Thyroid gland (tissue), 4 donors: ENCODE data around the gene EHD4. TPM values are rescaled to one million over a fixed set of nuclear protein-coding genes. Genes with fewer than 3 reads are reported as not detected.

ENCODE experiments used
- DNase-seq, 2 donors: peaks; one replicate each; pipeline ENCODE4 v3.0.0-alpha.2; 2019
- H3K27ac ChIP-seq, 3 donors: fragments of 200-600 bp; sonication (generic); 1 replicate in 2 of 3; 2 replicates in 1 of 3; pipeline ENCODE4 v1.5.1; 2016 to 2019; ENCODE audit warnings: mild to moderate bottlenecking in 1 of 3, moderate library complexity in 1 of 3
- H3K27me3 ChIP-seq: fragments of 200-600 bp; sonication (generic); one replicate; pipeline ENCODE4 v1.5.1; 2019
- H3K36me3 ChIP-seq, 2 donors: fragments of 200-600 bp; sonication (generic); one replicate each; pipeline ENCODE4 v1.5.1; 2016 to 2019
- H3K4me1 ChIP-seq, 2 donors: fragments of 200-600 bp; sonication (generic); one replicate each; pipeline ENCODE4 v1.5.1; 2017 to 2019
- H3K4me3 ChIP-seq, 3 donors: fragments of 200-600 bp; sonication (generic); replicated peaks in 1 of 3; 1 replicate in 2 of 3; 2 replicates in 1 of 3; pipeline ENCODE4 v1.5.1; 2016; ENCODE audit warnings: mild to moderate bottlenecking in 1 of 3
- H3K9me3 ChIP-seq: fragments of 200-600 bp; sonication (generic); one replicate; pipeline ENCODE4 v1.5.1; 2017
- POLR2A ChIP-seq, 2 donors: fragments of 450-650 bp; IDR thresholded peaks; one replicate each; pipeline ENCODE4 v1.6.1; 2017; ENCODE audit warnings: antibody characterized with exemption in 2 of 2, mild to moderate bottlenecking in 2 of 2, moderate library complexity in 1 of 2
- WGBS, 2 donors: methylation state at CpG; one replicate each; pipeline ENCODE4 v1.1.5; 2017; 5-methylcytosine and 5-hydroxymethylcytosine counted together
- intact Hi-C: fragments of 100-400 bp; cut with DNase I; formaldehyde crosslinking; loops from one replicate; pipeline ENCODE4 v1.15.1; 2023
- total RNA-seq, 4 donors: library from RNA; depleted of rRNA; stranded (reverse); fragments of >200 nt; gene quantifications; one replicate each; pipeline ENCODE4 v1.2.3, GENCODE V29; 2016
- TF ChIP-seq, protein P1 (sequence below), 6 experiments: fragments of 200-600 bp in 3 of 6; fragments of 450-650 bp in 3 of 6; sonication (generic) in 3 of 6; IDR thresholded peaks; one replicate each; pipeline ENCODE4 v1.5.1; 2016 to 2019; ENCODE audit warnings: antibody characterized with exemption in 6 of 6, mild to moderate bottlenecking in 2 of 6, inconsistent platforms in 1 of 6, moderate library complexity in 1 of 6

Gene EHD4
- total RNA-seq, 4 donors from 2014 or later = 29.7 to 66.7 (median 37.9) TPM

DNA sequence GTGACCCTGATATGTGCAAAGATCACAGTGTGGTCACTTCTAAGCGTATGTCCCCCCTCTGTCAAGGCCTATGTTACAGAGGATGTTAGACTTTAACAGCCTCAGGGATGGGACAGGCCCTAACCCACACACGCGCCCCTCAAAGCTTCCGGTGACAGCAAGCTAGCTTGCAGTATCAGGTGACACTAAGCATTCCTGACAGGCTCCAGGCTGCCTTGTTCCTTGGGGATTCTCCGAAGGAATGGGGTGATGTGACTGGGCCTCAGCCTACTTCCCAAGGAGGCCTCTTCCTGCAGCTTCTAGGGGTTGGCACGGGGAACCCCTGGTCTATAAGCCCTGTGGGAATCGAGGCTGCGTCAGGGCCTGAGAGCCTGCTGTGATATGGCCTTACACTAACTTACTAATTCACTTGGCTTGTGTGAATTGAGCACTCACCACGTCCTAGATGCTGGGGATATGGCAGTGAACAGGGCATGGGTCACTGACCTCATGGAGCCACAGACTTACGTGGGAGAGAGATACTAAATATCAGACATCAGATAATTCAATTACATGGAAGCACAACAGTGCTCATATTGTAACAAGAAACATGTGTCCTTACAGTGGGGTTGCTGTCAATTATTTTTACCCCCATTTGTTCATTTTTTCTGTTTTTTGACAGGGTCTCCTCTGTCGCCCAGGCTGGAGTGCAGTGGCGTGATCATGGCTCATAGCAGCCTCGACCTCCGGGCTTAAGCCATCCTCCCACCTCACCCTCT lies 67.1 kb downstream of the EHD4 start:
- no peak for DNase-seq
- TF ChIP-seq, protein P1, sequence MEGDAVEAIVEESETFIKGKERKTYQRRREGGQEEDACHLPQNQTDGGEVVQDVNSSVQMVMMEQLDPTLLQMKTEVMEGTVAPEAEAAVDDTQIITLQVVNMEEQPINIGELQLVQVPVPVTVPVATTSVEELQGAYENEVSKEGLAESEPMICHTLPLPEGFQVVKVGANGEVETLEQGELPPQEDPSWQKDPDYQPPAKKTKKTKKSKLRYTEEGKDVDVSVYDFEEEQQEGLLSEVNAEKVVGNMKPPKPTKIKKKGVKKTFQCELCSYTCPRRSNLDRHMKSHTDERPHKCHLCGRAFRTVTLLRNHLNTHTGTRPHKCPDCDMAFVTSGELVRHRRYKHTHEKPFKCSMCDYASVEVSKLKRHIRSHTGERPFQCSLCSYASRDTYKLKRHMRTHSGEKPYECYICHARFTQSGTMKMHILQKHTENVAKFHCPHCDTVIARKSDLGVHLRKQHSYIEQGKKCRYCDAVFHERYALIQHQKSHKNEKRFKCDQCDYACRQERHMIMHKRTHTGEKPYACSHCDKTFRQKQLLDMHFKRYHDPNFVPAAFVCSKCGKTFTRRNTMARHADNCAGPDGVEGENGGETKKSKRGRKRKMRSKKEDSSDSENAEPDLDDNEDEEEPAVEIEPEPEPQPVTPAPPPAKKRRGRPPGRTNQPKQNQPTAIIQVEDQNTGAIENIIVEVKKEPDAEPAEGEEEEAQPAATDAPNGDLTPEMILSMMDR (IDR thresholded peaks at IDR 0.05) = no peak
- TF ChIP-seq POLR2A (IDR thresholded peaks at IDR 0.05) = no peak
- no peaks in the 10 kb centered on the region for H3K27me3 ChIP-seq
- no peaks in the 10 kb centered on the region for H3K9me3 ChIP-seq
- H3K4me1 ChIP-seq = peaks cover 0 to 5% of the 10 kb centered on the region in 2 donors
- 93 to 95% methylated on average over 8 to 11 of the region's 14 CpGs for WGBS, 2 donors
- no peak overlapping the region for H3K4me3 ChIP-seq
- intact Hi-C loops = no loop called here
- H3K36me3 ChIP-seq = peaks cover 25 to 27% of the 10 kb centered on the region in 2 donors
- H3K27ac ChIP-seq = no peak overlapping the region

DNA sequence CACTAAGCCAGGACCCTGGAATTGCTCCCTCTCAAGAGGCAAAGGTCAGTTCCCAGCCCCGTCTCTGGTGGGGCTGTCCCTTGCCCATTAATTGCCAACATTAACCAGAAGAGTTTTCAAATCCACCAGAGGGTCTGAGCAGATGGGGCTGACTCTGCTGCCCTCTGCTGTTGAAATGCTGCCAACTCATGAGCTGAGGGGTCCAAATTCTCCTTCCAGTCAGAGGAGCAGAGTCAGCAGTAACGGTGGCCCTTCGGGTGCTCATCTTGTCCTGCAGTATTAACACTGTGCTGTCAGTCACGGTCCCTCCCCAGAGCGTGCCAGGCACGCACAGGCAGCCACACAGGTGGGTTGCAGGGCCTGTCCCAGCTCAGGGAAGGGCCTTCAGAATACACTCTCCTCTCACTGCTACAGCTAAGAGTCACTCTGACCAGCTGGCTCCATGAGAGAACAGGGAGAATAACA lies 67.8 kb downstream of the EHD4 start:
- no peak overlapping the region for H3K27ac ChIP-seq
- intact Hi-C loops = loop anchor here (5.0 kb wide), 1 partner anchor 82 kb away; no protein-coding TSS in a partner anchor
- peaks cover 26 to 28% of the 10 kb centered on the region in 2 donors for H3K36me3 ChIP-seq
- TF ChIP-seq, protein P1 (IDR thresholded peaks at IDR 0.05) = peak; percentile 66 to 93 (median 88)
- no peak for TF ChIP-seq POLR2A (IDR thresholded peaks at IDR 0.05)
- H3K27me3 ChIP-seq = no peaks in the 10 kb centered on the region
- H3K9me3 ChIP-seq = no peaks in the 10 kb centered on the region
- DNase-seq = peak; percentile 76 to 78
- peaks cover 0 to 5% of the 10 kb centered on the region in 2 donors for H3K4me1 ChIP-seq
- WGBS, 2 donors = 7% methylated on average over 5 to 6 of the region's 6 CpGs
- H3K4me3 ChIP-seq = no peak overlapping the region

DNA sequence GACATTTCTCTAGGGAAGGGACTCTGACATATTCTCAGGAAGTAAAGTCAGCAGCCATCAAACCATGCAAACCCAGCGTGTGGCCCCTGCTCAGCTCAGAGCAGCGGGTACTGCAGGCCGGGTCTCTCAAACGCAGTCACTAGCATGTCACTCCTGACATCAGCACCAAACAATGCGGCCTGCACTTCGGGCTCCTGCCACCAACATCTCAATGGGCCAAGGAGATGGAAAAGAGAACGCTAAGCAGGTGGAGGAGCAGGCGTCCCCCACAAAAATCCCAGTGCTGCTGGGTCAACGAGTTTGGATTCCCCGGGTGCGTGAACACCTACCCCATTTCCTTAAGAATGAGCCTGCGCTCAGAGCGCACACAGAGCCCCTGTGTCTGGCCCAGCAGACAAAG lies 68.6 kb downstream of the EHD4 start:
- H3K9me3 ChIP-seq = no peaks in the 10 kb centered on the region
- WGBS, 2 donors = 84 to 89% methylated on average over 13 of the region's 13 CpGs
- intact Hi-C loops = loop anchor here (5.0 kb wide), 1 partner anchor 81 kb away; no protein-coding TSS in a partner anchor
- peaks cover 0 to 5% of the 10 kb centered on the region in 2 donors for H3K4me1 ChIP-seq
- no peak overlapping the region for H3K27ac ChIP-seq
- TF ChIP-seq POLR2A (IDR thresholded peaks at IDR 0.05) = no peak
- TF ChIP-seq, protein P1 (IDR thresholded peaks at IDR 0.05) = no peak
- no peak for DNase-seq
- no peaks in the 10 kb centered on the region for H3K27me3 ChIP-seq
- H3K36me3 ChIP-seq = peaks cover 22 to 25% of the 10 kb centered on the region in 2 donors
- H3K4me3 ChIP-seq = no peak overlapping the region

DNA sequence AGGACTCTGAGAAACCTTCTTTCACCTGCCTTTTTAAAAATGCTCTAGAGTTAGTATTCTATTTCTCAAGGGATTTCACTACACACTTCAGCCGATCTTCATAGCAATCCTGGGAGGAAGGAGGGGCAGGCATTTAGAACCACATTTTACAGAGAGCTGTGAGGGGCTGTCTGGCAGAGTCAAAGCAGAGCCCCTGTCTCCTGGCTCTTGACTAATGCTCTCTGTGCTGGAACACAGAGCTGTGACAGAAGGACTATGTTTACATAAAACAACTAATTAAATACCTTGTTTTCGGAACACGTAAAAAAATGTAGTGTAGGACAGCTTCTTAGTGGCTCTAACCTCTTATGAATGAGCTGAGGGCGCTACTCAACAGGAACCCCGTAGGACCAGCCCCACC lies 70.9 kb downstream of the EHD4 start:
- intact Hi-C loops = loop anchor here (5.0 kb wide), 1 partner anchor 79 kb away; no protein-coding TSS in a partner anchor
- 71 to 81% methylated on average over 5 of the region's 5 CpGs for WGBS, 2 donors
- Histone ChIP-seq H3K4me3 (no peak overlapping the region), H3K36me3 (peaks cover 14 to 20% of the 10 kb centered on the region in 2 donors), H3K9me3 (no peaks in the 10 kb centered on the region), H3K27ac (no peak overlapping the region), H3K27me3 (no peaks in the 10 kb centered on the region), H3K4me1 (peaks cover 0 to 5% of the 10 kb centered on the region in 2 donors)
- TF ChIP-seq, protein P1 (IDR thresholded peaks at IDR 0.05) = no peak
- TF ChIP-seq POLR2A (IDR thresholded peaks at IDR 0.05) = no peak
- no peak for DNase-seq
